MCF 10A (cell line): ENCODE measurements around the gene HMOX1. TPM values are rescaled to one million over a fixed set of nuclear protein-coding genes. Genes with fewer than 3 reads are reported as not detected.

Experiments
- BruUV-seq: library from RNA; stranded (reverse); fragments of 400-500 nt; replicated peaks from 2 replicates; lab custom pipeline; 2021; lab: Mats Ljungman, UMichigan
- CTCF ChIA-PET: fragments of 300-600 bp; sonication (Branson Sonifier 250); formaldehyde crosslinking; extraction: SDS; loops from one replicate; lab custom pipeline; 2021; ENCODE audit warnings: antibody characterized with exemption, inconsistent platforms; lab: Yijun Ruan, JAX
- POLR2A ChIA-PET: fragments of 300-600, 350-650 bp; sonication (Branson Sonifier 250); formaldehyde crosslinking; extraction: SDS; loops from one replicate; lab custom pipeline; 2020; ENCODE audit warnings: antibody characterized with exemption, inconsistent platforms; lab: Yijun Ruan, JAX
- DNase-seq: peaks from one replicate; pipeline ENCODE4 v3.0.0-alpha.2; 2018; ENCODE audit not compliant: unreplicated experiment
- H3K27ac Mint-ChIP-seq: one replicate; pipeline ENCODE4 v1.8.0; 2022; ENCODE audit warnings: mild to moderate bottlenecking, low read depth, mixed read lengths; ENCODE audit not compliant: unreplicated experiment
- H3K27me3 Mint-ChIP-seq: one replicate; pipeline ENCODE4 v1.8.0; 2022; ENCODE audit warnings: mixed read lengths; ENCODE audit not compliant: insufficient read depth, unreplicated experiment
- H3K36me3 Mint-ChIP-seq: one replicate; pipeline ENCODE4 v1.8.0; 2022; ENCODE audit warnings: mild to moderate bottlenecking, moderate library complexity, mixed read lengths; ENCODE audit not compliant: insufficient read depth, unreplicated experiment
- H3K4me1 Mint-ChIP-seq: one replicate; pipeline ENCODE4 v1.8.0; 2022; ENCODE audit warnings: mixed read lengths; ENCODE audit not compliant: insufficient read depth, unreplicated experiment
- H3K4me3 Mint-ChIP-seq: one replicate; pipeline ENCODE4 v1.8.0; 2022; ENCODE audit warnings: mild to moderate bottlenecking, moderate library complexity, mixed read lengths; ENCODE audit not compliant: unreplicated experiment
- H3K9me3 Mint-ChIP-seq: one replicate; pipeline ENCODE4 v1.8.0; 2022; ENCODE audit warnings: mixed read lengths; ENCODE audit not compliant: unreplicated experiment
- CTCF ChIP-seq: fragments of 200-600 bp; IDR thresholded peaks from one replicate; pipeline ENCODE4 v1.8.0; 2022; ENCODE audit warnings: antibody characterized with exemption, mild to moderate bottlenecking; ENCODE audit not compliant: unreplicated experiment
- intact Hi-C: fragments of 100-400 bp; cut with micrococcal nuclease; formaldehyde crosslinking; loops from 2 replicates; pipeline ENCODE4 v1.14.1; 2022
- total RNA-seq: library from RNA; stranded (reverse); gene quantifications from 2 replicates; pipeline ENCODE4 v1.2.3, GENCODE V29; 2022

HMOX1 gene
- total RNA-seq, 1 experiment from 2014 or later, result 1.9 TPM

GRCh38 chr22:35418088-35418487 lies 37.2 kb downstream of the HMOX1 start:
- H3K36me3 Mint-ChIP-seq, result peaks cover 14% of the 10 kb centered on the region
- no peaks in the 10 kb centered on the region for H3K27me3 Mint-ChIP-seq
- H3K4me3 Mint-ChIP-seq, result no peak overlapping the region
- no TSS peak for BruUV-seq
- no peak for TF ChIP-seq CTCF
- ChIA-PET CTCF (interaction anchor here (0.6 to 3.3 kb wide), 4 partner anchors 13 to 513 kb away, joined by 3 to 22 read pairs (median 13); no protein-coding TSS in a partner anchor), POLR2A (interaction anchor here (1.2 kb wide), 1 partner anchor 37 kb away, joined by 3 read pairs; no protein-coding TSS in a partner anchor)
- intact Hi-C loops, result no loop called here
- no peaks in the 10 kb centered on the region for H3K4me1 Mint-ChIP-seq
- peak; percentile 68 for DNase-seq
- no peak overlapping the region for H3K27ac Mint-ChIP-seq
- H3K9me3 Mint-ChIP-seq, result no peaks in the 10 kb centered on the region

GRCh38 chr22:35418731-35419130 lies 37.8 kb downstream of the HMOX1 start:
- DNase-seq, result no peak
- Mint-ChIP-seq H3K9me3 (no peaks in the 10 kb centered on the region), H3K36me3 (peaks cover 14% of the 10 kb centered on the region), H3K27ac (no peak overlapping the region), H3K27me3 (no peaks in the 10 kb centered on the region), H3K4me1 (no peaks in the 10 kb centered on the region), H3K4me3 (no peak overlapping the region)
- intact Hi-C loops, result no loop called here
- BruUV-seq, result no TSS peak
- no peak for TF ChIP-seq CTCF
- ChIA-PET POLR2A (interaction anchor here (0.5 to 1.2 kb wide), 2 partner anchors 8 to 37 kb away, joined by 3 read pairs; no protein-coding TSS in a partner anchor), CTCF (interaction anchor here (0.6 to 3.3 kb wide), 5 partner anchors 13 to 403 kb away, joined by 3 to 22 read pairs (median 4); no protein-coding TSS in a partner anchor)

DNA sequence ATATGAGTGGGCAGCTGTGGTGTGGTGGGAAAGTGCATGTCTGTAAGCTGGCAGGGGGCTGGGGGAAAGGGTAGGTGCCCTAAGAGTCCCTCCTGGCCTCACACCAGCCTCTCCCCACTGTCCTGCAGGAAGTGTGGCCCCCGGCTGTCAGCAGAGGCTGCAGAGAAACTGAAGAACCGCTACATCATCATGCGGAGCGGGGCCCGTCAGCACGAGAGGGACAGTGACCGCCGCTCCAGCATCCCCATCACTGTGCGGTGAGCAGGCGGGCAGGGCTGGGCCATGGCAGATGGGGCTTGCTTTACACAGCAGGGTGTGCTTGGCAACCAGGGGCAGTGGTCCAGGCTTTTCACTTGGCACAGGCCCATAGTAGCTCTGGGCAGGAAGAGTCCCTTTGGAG lies 38.9 kb downstream of the HMOX1 start:
- no peak overlapping the region for H3K27ac Mint-ChIP-seq
- BruUV-seq, result no TSS peak
- ChIA-PET CTCF (interaction anchor here (0.6 to 3.3 kb wide), 7 partner anchors 11 to 163 kb away, joined by 3 to 22 read pairs (median 4); no protein-coding TSS in a partner anchor), POLR2A (no interaction called here)
- no peaks in the 10 kb centered on the region for H3K27me3 Mint-ChIP-seq
- H3K9me3 Mint-ChIP-seq, result no peaks in the 10 kb centered on the region
- no peaks in the 10 kb centered on the region for H3K4me1 Mint-ChIP-seq
- TF ChIP-seq CTCF, result no peak
- H3K4me3 Mint-ChIP-seq, result no peak overlapping the region
- DNase-seq, result no peak
- H3K36me3 Mint-ChIP-seq, result peaks cover 14% of the 10 kb centered on the region
- intact Hi-C loops, result no loop called here

DNA sequence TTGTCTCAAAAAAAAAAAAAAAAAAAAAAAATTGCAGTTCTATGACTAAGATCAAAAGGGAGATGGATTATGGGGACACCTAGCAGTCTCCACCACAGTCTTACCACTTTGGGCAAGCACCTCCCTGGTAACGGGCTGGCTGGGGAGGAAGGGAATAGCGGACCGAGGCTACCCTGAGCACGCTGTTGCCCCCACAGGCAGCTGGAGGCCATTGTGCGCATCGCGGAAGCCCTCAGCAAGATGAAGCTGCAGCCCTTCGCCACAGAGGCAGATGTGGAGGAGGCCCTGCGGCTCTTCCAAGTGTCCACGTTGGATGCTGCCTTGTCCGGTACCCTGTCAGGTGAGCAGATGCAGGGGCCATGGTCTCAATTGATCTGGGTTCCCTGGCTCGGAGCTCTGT lies 40.2 kb downstream of the HMOX1 start:
- Mint-ChIP-seq H3K27ac (no peak overlapping the region), H3K27me3 (no peaks in the 10 kb centered on the region), H3K36me3 (peaks cover 9% of the 10 kb centered on the region), H3K4me3 (no peak overlapping the region), H3K4me1 (peaks cover 4% of the 10 kb centered on the region), H3K9me3 (no peaks in the 10 kb centered on the region)
- no peak for TF ChIP-seq CTCF
- CTCF ChIA-PET, result interaction anchor here (2.2 to 3.3 kb wide), 2 partner anchors 10 to 162 kb away, joined by 14 to 22 read pairs; no protein-coding TSS in a partner anchor
- POLR2A ChIA-PET, result no interaction called here
- no peak for DNase-seq
- BruUV-seq, result no TSS peak
- intact Hi-C loops, result no loop called here
